ENCODE measurements around the gene DPF3.

GRCh38 chr14:72699443-72699842, 194.5 kb downstream of the DPF3 start:
- TF ChIP-seq CTCF (IDR thresholded peaks at IDR 0.05) (no peak), POLR2A (IDR thresholded peaks at IDR 0.05) (no peak)

Measured in esophagus squamous epithelium (tissue), 4 donors.